Measurements from ENCODE around the gene PLPPR3.

PLPPR3 gene

DNA sequence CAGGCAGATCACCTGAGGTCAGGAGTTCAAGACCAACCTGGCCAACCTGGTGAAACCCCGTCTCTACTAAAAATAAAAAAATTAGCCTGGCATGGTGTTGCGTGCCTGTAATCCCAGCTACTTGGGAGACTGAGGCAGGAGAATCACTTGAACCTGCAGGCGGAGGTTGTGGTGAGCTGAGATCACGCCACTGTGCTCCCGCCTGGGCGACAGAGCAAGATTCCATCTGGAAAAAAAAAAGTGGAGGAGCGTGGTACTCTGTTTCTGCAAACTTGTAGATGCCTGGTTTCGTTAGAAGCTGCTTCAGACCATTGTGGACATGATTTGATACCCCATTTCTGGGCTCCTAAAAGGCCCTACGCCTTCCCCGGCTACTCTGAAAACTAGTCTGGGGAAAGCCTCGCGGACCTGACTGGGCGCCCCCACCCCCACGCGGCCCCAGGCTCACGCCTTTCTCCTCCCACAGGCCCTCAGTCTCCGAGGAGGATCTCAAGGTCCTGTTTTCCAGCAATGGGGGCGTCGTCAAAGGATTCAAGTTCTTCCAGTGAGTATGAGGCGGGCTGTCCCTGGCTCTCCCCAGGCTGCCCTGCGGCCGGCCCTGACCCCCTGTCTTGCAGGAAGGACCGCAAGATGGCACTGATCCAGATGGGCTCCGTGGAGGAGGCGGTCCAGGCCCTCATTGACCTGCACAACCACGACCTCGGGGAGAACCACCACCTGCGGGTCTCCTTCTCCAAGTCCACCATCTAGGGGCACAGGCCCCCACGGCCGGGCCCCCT lies 11.5 kb downstream of the PLPPR3 start:
- no peak for DNase-seq (ENCODE audit: low read depth in 3 of 3)

DNA sequence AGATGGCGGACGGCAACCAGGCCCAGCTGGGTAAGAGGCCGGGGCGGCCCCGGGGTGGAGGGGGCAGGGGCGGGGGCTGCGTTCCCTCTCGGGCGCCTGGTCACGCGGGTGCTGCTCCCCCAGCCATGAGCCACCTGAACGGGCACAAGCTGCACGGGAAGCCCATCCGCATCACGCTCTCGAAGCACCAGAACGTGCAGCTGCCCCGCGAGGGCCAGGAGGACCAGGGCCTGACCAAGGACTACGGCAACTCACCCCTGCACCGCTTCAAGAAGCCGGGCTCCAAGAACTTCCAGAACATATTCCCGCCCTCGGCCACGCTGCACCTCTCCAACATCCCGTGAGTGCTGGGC lies 13.4 kb downstream of the PLPPR3 start:
- DNase-seq (ENCODE audit: low read depth in 3 of 3) = no peak

DNA sequence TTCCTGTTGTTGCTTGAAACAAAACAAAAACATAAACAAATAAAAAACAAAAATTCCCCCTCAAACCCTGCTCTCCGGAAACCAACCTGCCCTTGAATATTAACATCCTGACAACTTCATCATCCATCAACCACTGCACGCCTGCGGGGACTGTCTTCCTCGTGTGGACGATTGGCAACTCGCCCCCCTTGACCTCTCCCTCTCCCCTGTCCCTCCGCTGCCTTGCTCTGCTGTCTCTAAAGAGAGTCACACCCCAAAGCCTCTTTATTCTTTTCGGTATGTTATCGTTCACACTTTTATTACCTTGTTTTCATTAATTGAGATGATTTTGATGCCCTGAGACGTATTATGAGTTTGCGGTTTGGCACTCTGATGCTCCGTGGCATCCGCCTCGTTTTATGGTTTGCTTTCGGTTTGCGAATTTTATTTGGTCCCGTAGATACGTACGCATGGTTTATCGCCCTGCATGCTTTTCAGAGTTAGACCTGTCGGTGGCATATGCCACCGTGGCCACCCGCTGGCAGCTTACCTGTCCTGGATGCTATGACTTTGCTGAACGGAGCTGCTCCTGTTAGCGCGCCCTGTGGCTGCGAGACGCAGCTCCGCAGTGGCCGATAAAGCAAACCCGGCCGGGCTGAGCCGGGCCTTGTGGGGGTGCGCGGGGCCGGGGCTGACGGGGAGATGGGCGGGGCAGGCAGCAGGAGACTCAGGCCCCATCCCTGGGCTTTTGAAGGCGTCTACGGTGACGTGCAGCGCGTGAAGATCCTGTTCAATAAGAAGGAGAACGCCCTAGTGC lies 13.9 kb downstream of the PLPPR3 start:
- DNase-seq (ENCODE audit: low read depth in 3 of 3) = no peak

DNA sequence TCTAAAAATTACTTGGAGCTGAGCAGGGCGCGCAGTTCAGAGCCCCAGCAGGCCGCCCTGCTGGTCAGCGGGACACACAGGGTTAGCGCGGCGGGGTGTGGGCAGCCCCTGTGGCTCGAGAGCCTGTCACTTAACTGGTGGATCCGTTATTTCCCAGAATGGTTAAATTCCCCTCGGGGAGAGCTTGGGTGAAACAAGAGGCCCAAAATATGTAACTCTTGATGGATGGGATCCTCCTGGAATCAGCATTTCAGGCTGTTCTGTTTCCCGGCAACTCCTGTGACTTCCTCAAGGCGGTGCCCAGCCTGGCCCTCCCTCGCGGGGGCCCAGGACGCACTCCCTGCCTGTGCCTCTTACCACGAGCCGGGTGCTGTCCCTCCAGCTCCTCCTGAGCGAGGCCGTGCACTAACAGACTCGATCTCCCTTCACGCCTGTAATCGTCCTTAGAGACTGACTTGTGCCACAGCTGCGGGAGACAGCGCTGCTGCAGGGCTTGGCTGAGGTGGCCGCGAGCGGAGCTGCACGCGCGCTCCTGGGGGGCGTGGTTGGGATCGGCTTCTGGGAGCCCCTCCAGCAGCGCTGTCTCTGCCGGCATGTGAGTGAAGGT lies 14.8 kb downstream of the PLPPR3 start:
- no peak for DNase-seq (ENCODE audit: low read depth in 3 of 3)

DNA sequence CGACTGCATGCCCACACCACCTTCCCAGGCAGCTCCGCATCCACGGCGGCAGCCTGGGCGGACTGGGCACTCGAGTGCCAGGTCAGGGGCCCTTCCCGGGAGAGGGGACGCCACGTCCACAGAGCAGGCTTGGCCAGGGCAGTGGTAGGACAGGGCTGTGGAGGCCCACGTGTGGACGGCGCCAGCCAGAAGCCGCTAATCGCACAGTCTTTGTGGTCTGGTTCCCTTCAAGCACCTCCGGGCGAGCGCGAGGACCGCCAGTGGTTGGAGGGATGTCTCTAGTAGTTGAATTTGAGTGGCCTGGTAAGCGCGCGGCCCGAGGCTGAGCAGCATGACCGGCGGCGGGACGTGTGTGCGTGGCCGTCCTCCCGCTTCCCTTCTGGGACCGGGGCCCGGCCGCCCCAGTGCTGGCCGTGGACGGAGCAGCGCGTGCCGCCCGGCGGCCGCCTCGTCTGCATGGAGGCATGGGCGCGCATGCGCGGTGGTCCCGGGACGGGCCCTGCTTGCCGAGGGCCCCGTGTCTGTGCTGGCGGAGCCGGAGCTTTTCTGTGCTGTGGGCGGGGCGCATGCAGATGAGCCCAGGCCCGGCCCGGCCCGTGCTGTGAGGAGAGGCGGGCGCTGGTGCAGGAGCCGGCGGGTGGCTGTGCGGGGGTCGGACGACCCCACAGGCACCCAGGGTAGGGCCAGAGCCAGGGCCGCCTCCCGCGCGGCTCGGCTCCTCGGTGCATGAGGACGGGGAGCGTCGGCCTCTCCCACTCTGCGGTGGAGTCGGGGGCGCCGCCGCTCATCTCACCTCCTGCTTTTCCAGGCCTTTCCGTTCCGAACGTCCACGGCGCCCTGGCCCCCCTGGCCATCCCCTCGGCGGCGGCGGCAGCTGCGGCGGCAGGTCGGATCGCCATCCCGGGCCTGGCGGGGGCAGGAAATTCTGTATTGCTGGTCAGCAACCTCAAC lies 15.9 kb downstream of the PLPPR3 start:
- DNase-seq (ENCODE audit: low read depth in 3 of 3) = no peak

DNA sequence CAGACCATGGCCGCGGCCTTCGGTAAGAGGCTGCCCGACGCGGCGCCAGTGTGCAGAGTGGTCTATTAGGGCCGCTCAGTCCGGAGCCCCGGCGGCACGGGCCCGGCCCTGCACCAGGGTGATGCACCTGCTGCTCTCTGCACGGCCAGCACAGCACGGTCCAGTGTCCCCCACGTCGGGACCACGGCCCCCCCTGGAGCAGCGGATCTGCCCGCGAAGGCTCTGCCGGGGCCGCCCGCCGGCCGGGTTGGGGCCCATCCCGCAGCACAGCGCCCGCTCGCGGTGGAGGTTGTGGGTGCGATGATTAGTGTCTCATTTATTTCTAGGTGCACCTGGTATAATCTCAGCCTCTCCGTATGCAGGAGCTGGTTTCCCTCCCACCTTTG lies 16.6 kb downstream of the PLPPR3 start:
- DNase-seq (ENCODE audit: low read depth in 3 of 3) = no peak

DNA sequence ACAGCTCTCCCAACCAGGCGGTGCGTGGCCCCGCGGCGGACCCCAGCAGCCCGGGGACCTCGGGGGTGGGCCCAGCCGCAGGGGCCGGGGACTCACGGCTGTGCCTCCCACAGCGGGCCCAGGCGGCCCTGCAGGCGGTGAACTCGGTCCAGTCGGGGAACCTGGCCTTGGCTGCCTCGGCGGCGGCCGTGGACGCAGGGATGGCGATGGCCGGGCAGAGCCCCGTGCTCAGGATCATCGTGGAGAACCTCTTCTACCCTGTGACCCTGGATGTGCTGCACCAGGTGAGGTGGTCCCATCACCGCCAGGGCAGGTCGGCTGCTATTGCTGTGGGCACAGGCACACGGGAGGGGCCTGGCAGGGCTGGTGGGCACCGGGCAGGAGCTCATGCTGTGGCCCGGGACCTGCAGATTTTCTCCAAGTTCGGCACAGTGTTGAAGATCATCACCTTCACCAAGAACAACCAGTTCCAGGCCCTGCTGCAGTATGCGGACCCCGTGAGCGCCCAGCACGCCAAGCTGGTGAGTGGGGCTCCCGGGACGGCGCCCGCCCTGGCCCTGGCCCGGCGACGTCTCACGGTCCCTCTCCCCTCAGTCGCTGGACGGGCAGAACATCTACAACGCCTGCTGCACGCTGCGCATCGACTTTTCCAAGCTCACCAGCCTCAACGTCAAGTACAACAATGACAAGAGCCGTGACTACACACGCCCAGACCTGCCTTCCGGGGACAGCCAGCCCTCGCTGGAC lies 17.2 kb downstream of the PLPPR3 start:
- DNase-seq (ENCODE audit: low read depth in 3 of 3) = no peak

DNA sequence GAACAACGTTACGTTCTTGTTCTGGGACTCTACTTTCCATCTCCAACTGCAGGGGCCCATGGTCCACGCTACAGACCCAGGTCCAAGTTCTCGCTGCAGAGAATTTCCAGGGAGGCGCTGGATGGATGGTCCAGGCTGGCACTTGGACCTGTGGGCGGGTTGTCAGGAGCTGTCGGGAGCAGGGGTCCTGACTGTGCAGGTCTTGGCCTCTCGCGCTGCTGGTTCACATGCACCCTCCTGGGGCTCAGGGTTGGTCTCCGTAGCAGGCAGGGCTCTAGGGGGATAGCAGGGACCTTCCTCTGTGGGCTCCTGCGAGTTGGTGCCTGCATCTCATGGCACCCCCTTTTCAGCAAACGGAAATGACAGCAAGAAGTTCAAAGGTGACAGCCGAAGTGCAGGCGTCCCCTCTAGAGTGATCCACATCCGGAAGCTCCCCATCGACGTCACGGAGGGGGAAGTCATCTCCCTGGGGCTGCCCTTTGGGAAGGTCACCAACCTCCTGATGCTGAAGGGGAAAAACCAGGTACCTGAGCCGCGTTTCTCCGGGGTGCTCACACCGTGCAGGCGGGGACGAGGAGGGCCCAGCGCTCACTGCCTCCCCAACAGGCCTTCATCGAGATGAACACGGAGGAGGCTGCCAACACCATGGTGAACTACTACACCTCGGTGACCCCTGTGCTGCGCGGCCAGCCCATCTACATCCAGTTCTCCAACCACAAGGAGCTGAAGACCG lies 17.9 kb downstream of the PLPPR3 start:
- DNase-seq (ENCODE audit: low read depth in 3 of 3) = no peak

DNA sequence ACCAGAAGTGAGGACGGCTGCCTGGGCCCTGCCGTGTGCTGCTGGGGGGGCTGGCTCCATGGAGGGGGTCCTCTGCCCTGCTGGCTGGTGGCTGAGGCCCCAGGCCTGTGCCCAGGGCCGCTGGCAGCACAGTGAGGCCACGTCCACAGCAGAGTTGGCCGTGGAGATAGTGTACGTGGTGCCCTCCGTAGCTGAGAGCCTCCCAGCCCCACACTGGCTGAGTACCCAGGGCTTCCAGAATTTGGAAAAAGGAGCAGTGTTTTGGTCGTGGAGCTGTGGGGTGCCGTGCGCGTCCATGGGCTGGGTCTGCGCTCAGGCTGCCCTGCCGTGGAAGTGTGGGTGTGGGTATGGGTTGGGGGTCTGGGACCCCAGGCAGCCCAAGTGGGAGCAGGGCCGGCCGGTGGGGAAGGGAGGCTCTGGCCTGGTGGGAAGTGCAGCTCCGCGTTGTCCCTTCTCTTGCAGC lies 18.6 kb downstream of the PLPPR3 start:
- no peak for DNase-seq (ENCODE audit: low read depth in 3 of 3)

DNA sequence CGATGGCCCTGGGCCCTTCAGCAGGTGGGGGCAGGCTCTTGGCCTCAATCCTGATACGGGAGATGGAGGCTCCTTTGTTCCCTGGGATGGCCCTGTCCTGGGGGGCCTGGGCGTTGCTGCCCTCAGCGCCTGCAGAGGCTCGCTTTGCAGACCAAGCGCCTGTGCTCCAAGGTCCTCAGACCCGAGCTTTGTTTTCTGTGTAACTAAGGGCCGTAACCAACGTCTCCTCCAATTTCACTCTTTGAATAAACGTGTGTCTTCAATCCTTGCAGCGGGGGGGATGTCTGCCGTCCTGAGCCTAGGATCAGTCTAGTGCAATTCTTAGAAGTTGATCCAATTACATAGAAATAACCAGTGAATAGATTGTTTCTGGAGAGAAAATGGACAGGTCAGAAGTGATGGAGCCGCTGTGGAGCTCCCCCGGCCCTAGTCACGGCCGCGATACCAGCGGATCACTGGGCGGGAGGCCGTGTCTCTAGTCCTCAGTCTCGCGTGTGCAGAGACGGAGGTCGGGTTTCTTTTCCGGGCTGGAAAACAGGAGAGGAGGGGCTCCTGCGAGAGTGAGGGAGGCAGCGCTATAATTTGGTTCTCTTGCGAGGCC lies 19.2 kb downstream of the PLPPR3 start:
- no peak for DNase-seq (ENCODE audit: low read depth in 3 of 3)

DNA sequence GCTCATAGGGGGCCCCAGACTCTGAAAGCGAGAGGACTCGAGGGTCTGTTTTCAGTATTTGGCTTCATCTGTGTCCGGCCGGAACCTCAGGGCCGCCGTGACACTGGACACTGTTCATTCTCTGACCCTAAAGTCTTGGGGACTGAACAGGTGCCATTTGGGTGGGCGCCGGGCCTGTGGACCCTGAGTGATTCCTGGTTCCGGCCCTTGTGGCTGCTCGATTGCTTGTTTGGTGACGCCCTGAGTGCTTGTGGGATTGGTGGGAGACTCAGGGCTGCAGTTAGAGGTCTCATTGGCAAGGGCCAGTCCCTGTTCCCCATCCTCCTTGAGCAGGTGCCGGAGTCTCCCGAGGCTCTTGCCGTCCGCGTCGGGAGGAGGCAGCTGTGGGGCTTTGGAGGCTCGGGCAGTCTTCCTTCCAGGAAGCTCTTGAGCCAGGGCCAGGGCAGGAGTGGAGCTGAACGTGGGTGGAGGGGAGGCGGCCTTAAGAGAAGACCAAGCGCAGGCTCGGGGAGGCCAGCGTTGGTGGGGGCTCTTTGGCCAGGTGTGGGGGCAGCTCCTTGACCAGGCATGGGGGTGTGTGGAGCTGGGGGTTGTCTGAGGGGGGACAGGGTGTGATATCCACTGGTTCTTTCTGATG lies 19.8 kb downstream of the PLPPR3 start:
- DNase-seq (ENCODE audit: low read depth in 3 of 3) = no peak

DNA sequence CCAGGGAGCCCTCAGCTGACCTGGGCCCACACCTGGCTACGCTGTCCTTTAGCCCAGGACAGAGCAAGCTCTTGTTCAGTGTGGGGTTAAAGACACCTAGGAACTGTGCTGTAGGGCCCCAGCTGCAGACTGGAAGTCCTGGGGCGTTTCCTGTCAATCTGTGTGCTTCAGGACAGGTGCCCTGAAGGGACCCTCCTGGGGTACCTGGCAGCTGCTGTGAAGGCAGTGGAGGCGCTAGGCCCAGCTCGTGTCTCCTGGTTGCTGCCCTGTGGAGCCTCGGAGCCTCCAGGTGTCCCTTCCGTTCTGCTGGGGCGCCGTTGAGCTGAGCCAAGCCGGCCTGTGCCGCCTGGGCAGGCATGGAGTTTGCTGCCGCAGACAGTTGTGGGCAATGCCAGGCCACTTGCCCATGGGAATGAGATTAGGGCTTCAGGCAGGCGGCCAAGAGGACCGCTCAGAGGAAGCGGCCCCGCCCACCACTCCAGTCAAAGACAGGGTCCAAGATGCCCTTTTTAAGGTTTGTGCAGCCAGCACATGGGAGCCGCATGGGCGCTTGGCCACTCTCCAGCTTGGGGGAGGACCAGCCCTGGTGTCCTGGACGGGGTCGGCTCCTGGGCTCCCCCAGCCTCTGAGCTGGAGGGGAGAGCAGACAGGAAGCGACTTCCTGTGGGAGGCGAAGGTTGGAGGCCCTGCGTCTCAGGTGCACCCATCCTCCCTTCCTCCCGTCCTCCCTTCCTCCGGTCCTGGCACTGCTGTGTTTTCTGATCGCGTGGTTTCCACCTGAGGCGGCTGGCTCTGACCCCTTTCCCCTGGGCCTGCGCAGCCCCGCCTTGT lies 20.5 kb downstream of the PLPPR3 start:
- DNase-seq (ENCODE audit: low read depth in 3 of 3) = no peak

DNA sequence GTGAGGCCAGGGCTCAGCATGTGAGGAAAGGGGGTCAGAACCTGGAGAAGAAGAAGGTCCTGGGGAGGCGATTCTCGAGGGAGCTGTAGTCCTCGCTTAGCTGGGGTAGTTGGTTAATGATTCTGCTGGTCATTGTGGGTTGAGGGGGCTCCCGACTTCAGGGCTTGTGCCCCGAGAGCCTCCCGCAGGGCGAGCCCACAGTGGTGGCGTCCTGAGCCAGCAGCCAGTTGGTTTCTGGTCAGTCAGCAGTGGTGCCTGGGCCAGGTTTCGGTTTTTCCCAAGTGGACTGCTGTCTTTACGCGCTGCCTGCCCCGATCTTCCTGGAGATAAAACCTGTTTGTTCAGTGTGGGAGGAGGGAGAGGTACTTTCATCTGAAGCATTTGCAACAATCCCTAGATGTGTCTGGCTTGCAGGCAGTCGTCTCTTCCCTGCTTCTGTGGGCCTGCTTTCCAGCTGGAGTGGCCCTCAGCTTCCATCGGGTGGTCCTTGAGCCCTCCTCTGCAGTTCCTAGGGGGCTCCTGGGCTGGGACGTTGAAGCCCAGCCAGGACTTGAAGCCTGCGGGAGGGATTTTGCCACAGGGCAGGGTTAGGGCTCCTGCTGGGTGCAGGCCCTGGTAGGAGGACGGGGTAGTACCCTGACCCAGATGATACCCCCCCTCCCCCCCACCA lies 21.3 kb downstream of the PLPPR3 start:
- DNase-seq (ENCODE audit: low read depth in 3 of 3) = no peak

DNA sequence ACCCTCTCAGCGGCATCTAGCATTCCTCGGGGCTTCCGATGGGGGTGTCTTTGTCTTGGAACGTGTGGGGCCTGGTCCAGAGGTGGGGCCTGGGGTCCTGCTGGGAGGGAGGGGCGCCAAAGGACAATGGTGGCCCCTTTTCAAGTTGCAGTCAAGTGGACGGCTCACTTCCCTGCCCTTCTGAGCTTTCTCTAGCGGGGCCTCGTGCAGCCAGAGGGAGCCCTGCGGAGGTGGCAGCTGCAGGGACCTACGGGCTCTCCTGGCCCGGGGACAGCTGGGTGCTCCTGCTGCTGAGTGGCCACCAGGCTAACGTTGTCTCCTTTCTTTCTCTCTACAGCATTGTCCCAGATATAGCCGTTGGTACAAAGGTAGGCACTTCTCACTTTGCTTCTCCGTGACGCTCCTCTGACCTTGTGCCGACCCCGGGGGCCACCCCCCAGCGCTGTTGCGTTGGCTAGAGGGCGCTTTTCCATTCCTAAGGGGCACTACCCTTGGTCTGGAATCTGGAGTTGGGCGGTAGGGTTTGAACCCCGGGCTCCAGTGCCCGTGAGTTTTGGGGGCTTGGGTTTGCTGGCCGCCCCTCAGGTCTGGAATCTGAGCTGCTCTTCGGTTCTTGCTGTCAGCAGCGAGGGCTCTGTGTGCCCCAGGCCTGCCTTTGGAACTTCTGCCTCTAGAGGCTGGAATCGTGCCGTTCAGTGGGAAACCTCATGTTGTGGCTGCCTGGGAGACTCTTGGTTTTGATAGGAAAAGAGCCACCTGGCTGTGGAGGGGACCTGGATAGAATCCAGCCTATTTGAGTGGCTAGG lies 22.5 kb downstream of the PLPPR3 start:
- no peak for DNase-seq (ENCODE audit: low read depth in 3 of 3)

DNA sequence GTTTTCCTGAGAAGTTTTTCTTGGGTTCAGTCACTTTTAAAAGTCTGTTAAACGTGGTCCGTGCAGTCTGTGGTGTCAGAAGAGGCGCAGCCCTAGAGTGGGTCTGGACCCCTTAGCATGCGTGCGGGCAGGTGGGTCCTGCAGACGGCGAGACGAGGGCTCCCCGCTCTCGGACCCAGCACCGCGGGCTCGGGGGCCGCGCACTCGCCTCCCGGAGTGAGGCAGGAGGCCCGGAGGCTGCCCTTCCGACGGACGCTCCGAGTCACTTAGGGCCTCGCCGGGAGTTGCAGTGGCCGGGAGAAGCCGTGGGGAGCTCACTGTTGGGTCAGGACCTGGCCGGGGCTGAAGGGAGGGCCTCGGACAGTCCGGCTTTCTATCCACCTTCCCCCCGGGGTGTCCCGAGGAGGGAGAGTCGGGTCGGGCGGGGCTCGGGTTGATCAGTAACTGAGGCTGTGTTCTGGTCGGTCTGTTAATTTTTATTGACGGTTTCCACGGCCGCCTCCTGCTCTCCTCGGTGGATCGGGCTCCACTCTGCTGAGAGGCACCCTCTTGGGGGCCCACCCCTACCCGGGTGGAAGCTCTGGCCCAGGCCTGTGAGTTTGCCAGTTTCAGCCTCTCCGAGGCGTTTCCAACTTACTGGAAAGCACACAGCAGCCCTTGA lies 23.2 kb downstream of the PLPPR3 start:
- no peak for DNase-seq (ENCODE audit: low read depth in 3 of 3)

Data from stimulated activated CD4-positive, alpha-beta T cell treated with anti-CD3 and anti-CD28 coated beads, TNF-alpha, amount 100 ng/mL, for 48 hours (primary cell).